SK-N-SH (cell line): ENCODE results near the gene FXR2. TPM values are rescaled to one million over a fixed set of nuclear protein-coding genes. Genes with fewer than 3 reads are reported as not detected.

Experiments
- CTCF ChIA-PET: fragments of 300-600, 350-600 bp; formaldehyde crosslinking; extraction: SDS; loops from one replicate; lab custom pipeline; 2021; lab: Yijun Ruan, JAX
- POLR2A ChIA-PET: fragments of 350-600 bp; sonication (Branson Sonifier 250); formaldehyde crosslinking; extraction: SDS; loops from one replicate; lab custom pipeline; 2020; ENCODE audit warnings: antibody characterized with exemption, inconsistent platforms; lab: Yijun Ruan, JAX
- DNase-seq: peaks from one replicate; pipeline ENCODE4 v3.0.0; 2012
- H2AFZ ChIP-seq: fragments of 200-600 bp; sonication (generic); 2 replicates; pipeline ENCODE4 v1.8.1; 2016; ENCODE audit warnings: antibody characterized with exemption, mild to moderate bottlenecking, low read depth
- H3F3A ChIP-seq: fragments of 200-600 bp; sonication (generic); replicated peaks from 2 replicates; pipeline ENCODE3; 2016; ENCODE audit warnings: antibody characterized with exemption, mild to moderate bottlenecking; ENCODE audit not compliant: insufficient read depth
- H3K27ac ChIP-seq, 2 experiments: fragments of 200-500 bp in 1 of 2; fragments of 200-600 bp in 1 of 2; sonication (Bioruptor generic) in 1 of 2; sonication (generic), shearing (Covaris generic) in 1 of 2; 2 replicates each; pipeline versions ENCODE4 v1.5.1 to v1.6.1; 2014 to 2016; ENCODE audit warnings: low read depth in 2 of 2, inconsistent platforms in 1 of 2, low read length in 1 of 2, mild to moderate bottlenecking in 1 of 2, mixed read lengths in 1 of 2
- H3K27me3 ChIP-seq: fragments of 200-600 bp; sonication (generic), shearing (Covaris generic); 2 replicates; pipeline ENCODE4 v1.6.1; 2016; ENCODE audit warnings: mixed run types; ENCODE audit not compliant: insufficient read depth
- H3K36me3 ChIP-seq, 2 experiments: fragments of 200-500 bp in 1 of 2; fragments of 200-600 bp in 1 of 2; sonication (Bioruptor generic) in 1 of 2; sonication (generic) in 1 of 2; replicated peaks in 1 of 2; 2 replicates each; pipeline versions ENCODE3 to v1.5.1; 2014 to 2016; ENCODE audit warnings: low read length in 1 of 2, mild to moderate bottlenecking in 1 of 2; ENCODE audit not compliant: insufficient read depth in 2 of 2, control insufficient read depth in 1 of 2
- H3K4me1 ChIP-seq, 2 experiments: fragments of 200-500 bp in 1 of 2; fragments of 200-600 bp in 1 of 2; sonication (Bioruptor generic) in 1 of 2; sonication (generic), shearing (Covaris generic) in 1 of 2; 2 replicates each; pipeline versions ENCODE4 v1.5.1 to v1.6.1; 2014 to 2016; ENCODE audit warnings: low read depth in 1 of 2, low read length in 1 of 2, mixed run types in 1 of 2; ENCODE audit not compliant: insufficient read depth in 2 of 2, control insufficient read depth in 1 of 2
- H3K4me2 ChIP-seq: fragments of 200-600 bp; sonication (generic), shearing (Covaris generic); 2 replicates; pipeline ENCODE4 v1.6.1; 2017; ENCODE audit warnings: mixed run types
- H3K4me3 ChIP-seq, 2 experiments: fragments of 200-500 bp in 1 of 2; fragments of 200-600 bp in 1 of 2; sonication (Bioruptor generic) in 1 of 2; sonication (generic), shearing (Covaris generic) in 1 of 2; 2 replicates each; pipeline versions ENCODE4 v1.5.1 to v1.8.1; 2014 to 2016; ENCODE audit warnings: low read depth in 2 of 2, inconsistent platforms in 1 of 2, low read length in 1 of 2, mild to moderate bottlenecking in 1 of 2, mixed read lengths in 1 of 2, moderate library complexity in 1 of 2
- H3K79me2 ChIP-seq: fragments of 200-600 bp; sonication (generic); 2 replicates; pipeline ENCODE4 v1.8.1; 2017; ENCODE audit warnings: mild to moderate bottlenecking; ENCODE audit not compliant: insufficient read depth
- H3K9ac ChIP-seq: fragments of 200-600 bp; sonication (generic); 2 replicates; pipeline ENCODE4 v1.6.1; 2017; ENCODE audit warnings: mixed run types
- H3K9me2 ChIP-seq: fragments of 200-600 bp; sonication (generic); 2 replicates; pipeline ENCODE4 v1.6.1; 2017; ENCODE audit warnings: mixed run types
- H3K9me3 ChIP-seq: fragments of 200-600 bp; sonication (generic); 2 replicates; pipeline ENCODE4 v1.6.1; 2017; ENCODE audit warnings: mixed run types, mild to moderate bottlenecking, moderate library complexity
- H4K20me1 ChIP-seq: fragments of 200-600 bp; sonication (generic); 2 replicates; pipeline ENCODE4 v1.6.1; 2017; ENCODE audit warnings: mild to moderate bottlenecking, mixed run types; ENCODE audit not compliant: insufficient read depth
- CHD2 ChIP-seq: fragments of 150-350 bp; IDR thresholded peaks from 2 replicates; pipeline ENCODE4 v1.6.1; 2018; ENCODE audit warnings: low read length; ENCODE audit not compliant: partially characterized antibody
- CTCF ChIP-seq: fragments of 200-600 bp; sonication (generic); IDR thresholded peaks from 2 replicates; pipeline ENCODE4 v1.6.1; 2017; ENCODE audit warnings: antibody characterized with exemption, mild to moderate bottlenecking, moderate library complexity
- FOXM1 ChIP-seq: IDR thresholded peaks from 2 replicates; pipeline ENCODE4 v1.4.0; 2012; ENCODE audit warnings: low read depth, mild to moderate bottlenecking
- IRF3 ChIP-seq: fragments of 150-350 bp; IDR thresholded peaks from 2 replicates; pipeline ENCODE4 v1.6.1; 2016; ENCODE audit warnings: mild to moderate bottlenecking, low read depth, low read length
- JUND ChIP-seq: IDR thresholded peaks from 2 replicates; pipeline ENCODE4 v1.4.0; 2012
- MAX ChIP-seq: IDR thresholded peaks from 2 replicates; pipeline ENCODE4 v1.4.0; 2012; ENCODE audit warnings: low read depth
- MXI1 ChIP-seq: IDR thresholded peaks from 2 replicates; pipeline ENCODE4 v1.6.1; 2012; ENCODE audit warnings: mild to moderate bottlenecking, low read depth, low read length, improper control_type of control experiment
- NRF1 ChIP-seq: IDR thresholded peaks from 2 replicates; pipeline ENCODE4 v1.6.1; 2012; ENCODE audit warnings: low read depth, mild to moderate bottlenecking, low read length
- POLR2AphosphoS5 ChIP-seq: IDR thresholded peaks from 2 replicates; pipeline ENCODE4 v1.6.1; 2012; ENCODE audit warnings: low read depth, low read length
- RAD21 ChIP-seq: IDR thresholded peaks from 2 replicates; pipeline ENCODE4 v1.6.1; 2012; ENCODE audit warnings: mild to moderate bottlenecking, low read length
- RFX5 ChIP-seq: IDR thresholded peaks from 2 replicates; pipeline ENCODE4 v1.6.1; 2012; ENCODE audit warnings: mild to moderate bottlenecking, improper control_type of control experiment, low read length
- SMC3 ChIP-seq: IDR thresholded peaks from 2 replicates; pipeline ENCODE4 v1.6.1; 2012; ENCODE audit warnings: low read depth, low read length, improper control_type of control experiment
- TCF12 ChIP-seq: IDR thresholded peaks from 2 replicates; pipeline ENCODE4 v1.4.0; 2012
- TEAD4 ChIP-seq: IDR thresholded peaks from 2 replicates; pipeline ENCODE4 v1.4.0; 2012; ENCODE audit warnings: mild to moderate bottlenecking, borderline replicate concordance; ENCODE audit not compliant: insufficient read depth
- YY1 ChIP-seq: IDR thresholded peaks from 2 replicates; pipeline ENCODE4 v1.4.0; 2012; ENCODE audit warnings: low read depth, mild to moderate bottlenecking
- WGBS: methylation state at CpG from one replicate; pipeline ENCODE4 v1.1.6; 2017; ENCODE audit warnings: low lambda C conversion rate; 5-methylcytosine and 5-hydroxymethylcytosine counted together
- polyA plus RNA-seq, 3 experiments: library from polyadenylated mRNA; depleted of rRNA; stranded (reverse); fragments of >200 nt; gene quantifications; 2 replicates each; pipeline ENCODE4 v1.2.3, GENCODE V29; 2012

FXR2 gene
- polyA plus RNA-seq, 1 of the 3 experiments (the other 2 are of a cell fraction): 56.4 TPM

- H3K9me3 ChIP-seq: no peaks in the 10 kb centered on the region
- H3K27me3 ChIP-seq: peaks cover 22% of the 10 kb centered on the region
- no peaks in the 10 kb centered on the region for H3K9me2 ChIP-seq
- no peak overlapping the region for H3K4me3 ChIP-seq
- CTCF ChIA-PET: interaction anchor here (1.5 to 6.5 kb wide), 3 partner anchors 15 to 32 kb away, joined by 3 to 55 read pairs (median 9); partner anchors contain the start of genes TP53 and WRAP53
- H3K4me1 ChIP-seq: peaks cover 0 to 3% of the 10 kb centered on the region in 2 experiments; a peak in 1 of 4 replicates
- TF ChIP-seq TCF12: no peak
- TF ChIP-seq SMC3: no peak
- no peak for TF ChIP-seq MXI1
- TF ChIP-seq IRF3: no peak
- TF ChIP-seq, all 33 proteins: peak for 0
- H3K27ac ChIP-seq: no peak overlapping the region
- H3K36me3 ChIP-seq: no peaks in the 10 kb centered on the region
- POLR2A ChIA-PET: no interaction called here
- no peak for DNase-seq
- H2AFZ ChIP-seq: no peak overlapping the region
- 89% methylated on average over 15 of the region's 17 CpGs for WGBS
- no peak overlapping the region for H3K4me2 ChIP-seq
- H3F3A ChIP-seq: peaks cover 4% of the 10 kb centered on the region
- no peak overlapping the region for H3K9ac ChIP-seq
- no peaks in the 10 kb centered on the region for H3K79me2 ChIP-seq
- H4K20me1 ChIP-seq: no peaks in the 10 kb centered on the region
Observed at GRCh38 chr17:7655541-7655840, 40.8 kb upstream of the FXR2 start.

- no peak for DNase-seq
- no peak overlapping the region for H3K4me2 ChIP-seq
- H2AFZ ChIP-seq: no peak overlapping the region
- no peaks in the 10 kb centered on the region for H3K79me2 ChIP-seq
- H3K9ac ChIP-seq: no peak overlapping the region
- TF ChIP-seq IRF3 (no peak), CHD2 (no peak), RFX5 (no peak), POLR2AphosphoS5 (no peak), MAX (no peak), NRF1 (no peak), CTCF (no peak), FOXM1 (no peak), YY1 (no peak), JUND (no peak), RAD21 (no peak), TEAD4 (no peak)
- H3K4me3 ChIP-seq: no peak overlapping the region
- POLR2A ChIA-PET: no interaction called here
- H3K9me3 ChIP-seq: no peaks in the 10 kb centered on the region
- no peaks in the 10 kb centered on the region for H3K9me2 ChIP-seq
- no peaks in the 10 kb centered on the region for H3K36me3 ChIP-seq
- H3K27ac ChIP-seq: no peak overlapping the region
- WGBS: 82% methylated on average over 16 of the region's 16 CpGs
- H3F3A ChIP-seq: peaks cover 4% of the 10 kb centered on the region
- CTCF ChIA-PET: interaction anchor here (1.5 to 6.5 kb wide), 3 partner anchors 16 to 33 kb away, joined by 3 to 55 read pairs (median 9); partner anchors contain the start of genes TP53 and WRAP53
- H3K4me1 ChIP-seq: peaks cover 0 to 7% of the 10 kb centered on the region in 2 experiments; a peak in 1 of 4 replicates
- H3K27me3 ChIP-seq: peaks cover 25% of the 10 kb centered on the region
- no peaks in the 10 kb centered on the region for H4K20me1 ChIP-seq
Observed at GRCh38 chr17:7654832-7655540, 40.3 kb upstream of the FXR2 start.
